Cardiac fibroblast (primary cell): Measurements from ENCODE around the gene ADGRV1.

Experiments used
- DNase-seq, 2 donors: peaks; one replicate each; pipeline versions ENCODE4 v3.0.0 to v3.0.0-alpha.2; 2010; ENCODE audit warnings: low read depth in 2 of 2
- H3K4me3 ChIP-seq, 2 donors: replicated peaks in 1 of 2; 1 replicate in 1 of 2; 2 replicates in 1 of 2; pipeline ENCODE4 v1.5.1; 2011; ENCODE audit warnings: low read depth in 2 of 2, low read length in 2 of 2, mild to moderate bottlenecking in 2 of 2, moderate library complexity in 1 of 2
- TF ChIP-seq, protein P1 (sequence below): IDR thresholded peaks from one replicate; pipeline ENCODE4 v1.5.1; 2011; ENCODE audit warnings: low read depth, mild to moderate bottlenecking, low read length, inconsistent platforms

Gene ADGRV1

DNA sequence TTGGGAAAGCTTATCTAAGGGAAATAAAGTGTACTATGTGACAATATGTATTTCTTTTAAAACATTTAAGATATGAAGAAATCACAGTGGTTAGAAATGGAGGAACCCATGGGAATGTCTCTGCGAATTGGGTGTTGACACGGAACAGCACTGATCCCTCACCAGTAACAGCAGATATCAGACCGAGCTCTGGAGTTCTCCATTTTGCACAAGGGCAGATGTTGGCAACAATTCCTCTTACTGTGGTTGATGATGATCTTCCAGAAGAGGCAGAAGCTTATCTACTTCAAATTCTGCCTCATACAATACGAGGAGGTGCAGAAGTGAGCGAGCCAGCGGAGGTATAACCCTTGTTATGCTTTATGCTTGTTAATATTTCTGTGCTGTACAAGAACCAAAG, 69.9 kb downstream of the ADGRV1 start:
- no peak for DNase-seq
- TF ChIP-seq, protein P1, sequence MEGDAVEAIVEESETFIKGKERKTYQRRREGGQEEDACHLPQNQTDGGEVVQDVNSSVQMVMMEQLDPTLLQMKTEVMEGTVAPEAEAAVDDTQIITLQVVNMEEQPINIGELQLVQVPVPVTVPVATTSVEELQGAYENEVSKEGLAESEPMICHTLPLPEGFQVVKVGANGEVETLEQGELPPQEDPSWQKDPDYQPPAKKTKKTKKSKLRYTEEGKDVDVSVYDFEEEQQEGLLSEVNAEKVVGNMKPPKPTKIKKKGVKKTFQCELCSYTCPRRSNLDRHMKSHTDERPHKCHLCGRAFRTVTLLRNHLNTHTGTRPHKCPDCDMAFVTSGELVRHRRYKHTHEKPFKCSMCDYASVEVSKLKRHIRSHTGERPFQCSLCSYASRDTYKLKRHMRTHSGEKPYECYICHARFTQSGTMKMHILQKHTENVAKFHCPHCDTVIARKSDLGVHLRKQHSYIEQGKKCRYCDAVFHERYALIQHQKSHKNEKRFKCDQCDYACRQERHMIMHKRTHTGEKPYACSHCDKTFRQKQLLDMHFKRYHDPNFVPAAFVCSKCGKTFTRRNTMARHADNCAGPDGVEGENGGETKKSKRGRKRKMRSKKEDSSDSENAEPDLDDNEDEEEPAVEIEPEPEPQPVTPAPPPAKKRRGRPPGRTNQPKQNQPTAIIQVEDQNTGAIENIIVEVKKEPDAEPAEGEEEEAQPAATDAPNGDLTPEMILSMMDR: no peak
- H3K4me3 ChIP-seq: no peak overlapping the region

DNA sequence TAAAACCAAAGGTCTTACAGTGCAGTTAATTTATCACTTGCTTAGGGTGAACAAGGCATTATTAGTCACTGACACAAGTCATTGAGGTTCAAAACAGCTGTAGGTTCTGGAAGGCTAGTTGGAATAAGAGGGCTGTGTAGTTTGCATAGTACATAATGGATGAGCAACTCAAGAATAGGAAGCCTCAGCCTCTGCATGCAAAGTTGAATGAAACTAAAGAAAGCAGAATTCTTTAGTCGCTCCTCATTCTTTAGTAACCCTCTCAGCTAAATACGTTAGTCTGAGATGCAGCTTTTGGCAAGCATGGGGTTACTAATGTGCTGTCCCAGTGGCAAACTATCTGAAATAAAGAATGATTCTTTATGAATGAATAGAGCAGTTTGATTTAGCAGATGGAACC, 74.2 kb downstream of the ADGRV1 start:
- TF ChIP-seq, protein P1: no peak
- DNase-seq: no peak
- no peak overlapping the region for H3K4me3 ChIP-seq

DNA sequence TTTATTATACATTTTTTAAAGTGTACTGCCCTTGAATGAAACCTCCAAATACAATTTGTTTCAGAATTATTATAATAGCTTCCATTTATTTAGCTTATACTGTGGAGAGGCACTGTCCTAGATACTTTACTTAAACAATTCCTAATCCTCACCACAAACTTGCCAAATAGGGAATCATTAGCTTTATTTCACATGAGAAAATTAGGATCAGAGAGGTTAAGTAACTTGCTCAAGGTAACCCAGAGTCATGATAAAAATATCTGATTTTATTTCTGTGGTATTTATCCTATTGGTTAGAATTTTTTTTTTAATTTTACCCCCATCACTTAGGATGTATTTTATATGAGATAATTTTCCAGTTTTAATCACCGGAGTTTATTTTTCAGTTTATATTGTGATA, 78.4 kb downstream of the ADGRV1 start:
- TF ChIP-seq, protein P1: no peak
- no peak for DNase-seq
- H3K4me3 ChIP-seq: no peak overlapping the region

DNA sequence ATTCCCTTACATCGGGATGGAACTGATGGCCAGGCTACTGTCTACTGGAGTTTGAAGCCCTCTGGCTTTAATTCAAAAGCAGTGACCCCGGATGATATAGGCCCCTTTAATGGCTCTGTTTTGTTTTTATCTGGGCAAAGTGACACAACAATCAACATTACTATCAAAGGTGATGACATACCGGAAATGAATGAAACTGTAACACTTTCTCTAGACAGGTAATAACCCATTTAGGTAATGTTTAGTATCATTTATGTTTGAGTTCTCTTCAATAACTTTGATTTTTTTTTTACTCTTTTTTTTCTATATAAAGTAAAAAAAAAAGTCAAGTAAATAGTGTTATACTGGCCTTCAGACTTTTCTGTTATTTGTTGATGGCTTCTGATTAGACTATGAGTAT, 79.1 kb downstream of the ADGRV1 start:
- no peak overlapping the region for H3K4me3 ChIP-seq
- TF ChIP-seq, protein P1: no peak
- DNase-seq: no peak

DNA sequence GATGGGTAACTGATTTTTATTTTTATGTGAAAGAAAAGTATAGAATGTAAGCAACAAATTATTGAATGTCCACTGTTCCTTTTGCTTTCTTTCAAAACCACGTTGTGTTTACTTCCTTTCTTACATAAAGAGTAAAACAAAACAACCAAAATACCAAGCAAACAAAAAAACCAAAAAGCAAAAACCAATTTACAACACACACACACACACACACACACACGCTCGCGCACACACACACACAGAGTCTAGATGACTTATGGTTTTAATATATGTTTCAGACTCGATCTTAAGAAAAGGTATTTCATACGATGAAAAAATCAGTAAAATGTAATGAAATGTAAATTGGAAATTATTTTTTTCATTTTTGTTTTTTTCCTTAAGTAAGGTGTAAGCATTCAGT, 80.3 kb downstream of the ADGRV1 start:
- DNase-seq: no peak
- no peak overlapping the region for H3K4me3 ChIP-seq
- TF ChIP-seq, protein P1: no peak

DNA sequence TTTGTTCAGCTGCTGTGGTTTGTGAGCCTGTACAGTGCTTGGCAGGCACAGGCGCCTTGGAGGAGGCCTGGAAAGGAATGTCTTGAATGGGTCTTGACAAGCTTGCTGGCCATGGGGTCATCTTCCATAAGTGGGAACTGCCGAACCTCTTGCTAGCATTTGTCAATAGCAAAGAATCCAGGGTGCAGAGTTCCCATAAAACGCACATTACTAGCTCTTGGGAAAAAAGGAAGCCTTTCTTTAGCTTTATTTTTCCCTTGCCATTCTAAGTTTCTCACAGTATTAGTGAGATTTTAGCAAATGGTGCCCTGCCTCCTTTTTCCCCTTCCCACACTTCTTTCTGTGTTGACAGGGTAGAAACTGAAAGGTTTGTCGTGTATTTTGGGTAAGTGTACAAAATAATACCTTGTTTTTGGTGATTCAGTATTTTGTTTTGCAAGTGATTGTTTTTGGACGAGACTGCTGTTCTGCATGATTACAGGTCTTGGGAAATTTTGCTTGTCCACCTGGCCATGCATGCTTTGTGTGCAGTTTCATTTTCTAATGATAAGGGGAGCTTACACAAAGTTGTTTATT, 82.0 kb downstream of the ADGRV1 start:
- TF ChIP-seq, protein P1: no peak
- no peak overlapping the region for H3K4me3 ChIP-seq
- no peak for DNase-seq

DNA sequence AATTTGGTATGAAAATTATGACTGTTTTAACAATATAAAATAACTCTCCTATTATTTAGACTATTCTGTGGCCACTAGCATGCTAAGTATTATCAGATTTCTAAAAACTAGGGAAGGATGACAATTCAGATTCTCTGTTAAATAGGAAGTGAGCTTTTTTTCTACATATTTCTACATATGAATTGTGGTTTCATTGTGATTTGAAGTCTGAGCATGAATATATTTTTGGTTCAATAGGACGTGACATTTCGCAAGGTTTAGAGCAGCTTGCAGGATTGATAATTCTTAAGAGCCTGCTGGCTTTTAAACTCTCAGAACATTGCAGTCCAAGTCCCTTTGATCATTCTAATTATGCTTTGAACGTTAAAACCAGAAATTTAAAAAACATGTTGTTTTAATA, 82.9 kb downstream of the ADGRV1 start:
- no peak overlapping the region for H3K4me3 ChIP-seq
- TF ChIP-seq, protein P1: no peak
- no peak for DNase-seq
